ENCODE results near the gene YIPF7. TPM values are rescaled to one million over a fixed set of nuclear protein-coding genes. Genes with fewer than 3 reads are reported as not detected.

YIPF7 gene
- total RNA-seq, 4 donors from 2014 or later = not detected

DNA sequence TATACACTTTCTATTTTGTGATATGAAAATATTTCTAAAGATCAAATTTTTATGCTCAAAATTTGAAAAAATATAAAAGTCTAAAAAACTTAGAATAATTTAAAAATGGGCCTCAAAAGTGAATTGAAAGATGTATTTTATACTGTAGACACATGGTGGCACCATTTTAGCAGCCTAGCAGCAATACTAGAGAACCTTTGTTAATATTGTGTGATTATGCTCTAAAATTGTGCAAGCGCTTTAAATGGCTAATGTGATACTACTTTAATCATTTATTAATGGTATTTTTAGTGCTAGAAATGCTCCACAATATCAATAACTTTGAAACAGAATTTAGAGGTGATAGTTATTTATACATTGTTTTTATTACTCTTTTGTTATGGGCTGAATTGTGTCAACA, 23.0 kb upstream of the YIPF7 start:
- TF ChIP-seq, protein P1, sequence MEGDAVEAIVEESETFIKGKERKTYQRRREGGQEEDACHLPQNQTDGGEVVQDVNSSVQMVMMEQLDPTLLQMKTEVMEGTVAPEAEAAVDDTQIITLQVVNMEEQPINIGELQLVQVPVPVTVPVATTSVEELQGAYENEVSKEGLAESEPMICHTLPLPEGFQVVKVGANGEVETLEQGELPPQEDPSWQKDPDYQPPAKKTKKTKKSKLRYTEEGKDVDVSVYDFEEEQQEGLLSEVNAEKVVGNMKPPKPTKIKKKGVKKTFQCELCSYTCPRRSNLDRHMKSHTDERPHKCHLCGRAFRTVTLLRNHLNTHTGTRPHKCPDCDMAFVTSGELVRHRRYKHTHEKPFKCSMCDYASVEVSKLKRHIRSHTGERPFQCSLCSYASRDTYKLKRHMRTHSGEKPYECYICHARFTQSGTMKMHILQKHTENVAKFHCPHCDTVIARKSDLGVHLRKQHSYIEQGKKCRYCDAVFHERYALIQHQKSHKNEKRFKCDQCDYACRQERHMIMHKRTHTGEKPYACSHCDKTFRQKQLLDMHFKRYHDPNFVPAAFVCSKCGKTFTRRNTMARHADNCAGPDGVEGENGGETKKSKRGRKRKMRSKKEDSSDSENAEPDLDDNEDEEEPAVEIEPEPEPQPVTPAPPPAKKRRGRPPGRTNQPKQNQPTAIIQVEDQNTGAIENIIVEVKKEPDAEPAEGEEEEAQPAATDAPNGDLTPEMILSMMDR (IDR thresholded peaks at IDR 0.05; ENCODE audit: low read depth) = no peak

DNA sequence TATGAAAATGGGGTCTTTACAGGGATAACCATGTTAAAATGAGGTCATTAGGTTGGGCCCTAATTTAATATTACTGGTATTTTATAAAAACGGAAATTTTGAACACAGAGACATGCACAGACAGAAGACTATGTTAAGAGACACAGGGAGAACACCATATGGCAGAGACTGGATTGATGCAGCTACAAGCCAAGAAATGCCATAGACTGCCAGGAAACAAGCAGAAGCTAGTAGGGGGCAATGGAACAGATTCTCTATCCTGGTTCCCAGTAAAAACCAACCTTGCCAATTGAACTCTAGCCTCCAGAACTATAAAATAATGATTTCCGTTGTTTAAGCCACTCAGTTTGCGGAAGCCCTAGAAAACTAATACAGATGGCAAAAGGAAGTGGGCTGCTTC, 20.2 kb upstream of the YIPF7 start:
- TF ChIP-seq, protein P1 (IDR thresholded peaks at IDR 0.05; ENCODE audit: low read depth) = no peak

DNA sequence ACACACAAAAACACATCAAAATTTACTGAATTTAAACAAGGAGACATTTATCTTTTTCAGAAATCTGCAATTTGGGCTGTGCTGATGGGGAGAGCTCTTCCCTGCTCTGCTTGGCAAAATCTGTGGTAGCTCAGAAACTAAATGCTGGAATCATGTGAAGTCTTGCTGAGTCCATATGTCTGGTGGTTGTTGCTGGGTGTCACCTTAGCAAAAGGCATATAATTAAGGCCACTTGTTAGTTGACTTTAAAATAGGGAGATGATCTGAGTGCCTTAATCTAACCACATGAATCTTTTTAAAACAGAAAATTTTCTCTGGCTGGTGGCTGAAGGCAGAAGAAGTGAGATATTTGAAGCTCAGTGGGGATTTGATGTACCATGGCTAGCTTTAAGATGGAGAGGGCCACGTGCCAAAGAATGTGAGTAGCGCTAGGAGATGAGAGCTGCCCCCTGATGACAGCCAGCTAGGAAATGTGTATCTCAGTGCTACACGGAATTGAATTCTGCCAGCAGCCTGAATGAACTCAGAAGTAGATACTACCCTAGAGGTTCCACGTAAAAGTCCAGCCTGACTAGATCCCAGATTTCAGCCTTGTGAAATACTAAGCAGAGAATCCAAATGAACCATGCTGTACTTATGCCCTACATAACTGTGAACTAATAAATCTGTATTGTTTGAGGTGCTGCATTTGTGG, 19.2 kb upstream of the YIPF7 start:
- TF ChIP-seq, protein P1 (IDR thresholded peaks at IDR 0.05; ENCODE audit: low read depth) = no peak

DNA sequence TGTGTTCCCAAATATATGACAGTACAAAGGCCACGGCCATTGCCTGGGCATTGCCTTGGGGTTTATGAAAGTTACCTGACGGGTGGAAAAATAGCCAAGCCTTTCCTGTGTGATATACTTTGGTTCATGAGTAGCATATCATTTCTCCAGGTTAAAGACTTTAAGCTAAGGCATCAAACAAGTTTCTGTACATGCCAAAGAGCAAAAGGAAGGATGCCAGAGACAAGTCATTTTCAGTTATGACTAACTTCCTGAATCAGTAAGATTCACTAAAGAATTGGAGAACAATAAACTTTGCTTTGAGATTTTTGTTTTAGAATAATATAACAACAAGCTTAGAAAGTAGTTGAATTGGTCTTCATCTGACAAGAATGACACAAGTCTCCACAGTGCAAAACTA, 17.1 kb upstream of the YIPF7 start:
- TF ChIP-seq, protein P1 (IDR thresholded peaks at IDR 0.05; ENCODE audit: low read depth) = no peak

DNA sequence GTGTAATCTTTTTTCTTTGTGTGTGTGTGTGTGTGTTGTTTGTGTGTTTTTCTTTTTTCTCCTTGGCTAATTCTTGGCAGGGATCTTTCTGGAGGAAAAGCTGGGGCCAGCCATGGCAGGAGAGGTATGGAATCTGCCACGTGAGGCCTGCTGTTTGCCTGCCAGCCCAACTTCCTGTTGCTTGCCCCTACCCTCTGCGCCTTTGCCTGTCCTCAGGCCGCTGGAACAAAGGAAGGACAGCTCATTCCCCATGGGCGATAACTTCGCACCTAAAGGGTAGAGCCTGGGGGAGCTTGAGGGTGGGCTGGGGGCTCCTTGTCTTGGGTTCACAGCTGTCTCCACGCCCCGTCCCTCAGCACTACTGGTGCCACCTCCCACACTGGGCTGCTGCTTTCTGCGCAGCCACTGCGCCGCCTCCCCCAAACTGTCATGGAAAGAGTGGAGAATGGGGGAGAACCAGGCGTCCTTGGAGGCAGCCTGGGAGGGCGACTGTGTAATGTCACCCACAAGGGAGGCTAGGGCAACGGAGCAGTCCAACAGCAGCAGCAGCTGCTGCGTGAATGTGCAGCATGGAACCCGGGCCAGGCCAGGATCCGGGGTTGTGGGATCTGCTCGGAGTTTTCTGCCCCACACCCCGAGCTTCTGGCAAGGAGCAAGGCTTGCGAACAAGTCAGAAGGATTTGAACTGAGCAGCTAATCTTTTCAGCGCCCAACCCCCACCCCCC, 12.3 kb upstream of the YIPF7 start:
- TF ChIP-seq, protein P1 (IDR thresholded peaks at IDR 0.05; ENCODE audit: low read depth) = no peak

DNA sequence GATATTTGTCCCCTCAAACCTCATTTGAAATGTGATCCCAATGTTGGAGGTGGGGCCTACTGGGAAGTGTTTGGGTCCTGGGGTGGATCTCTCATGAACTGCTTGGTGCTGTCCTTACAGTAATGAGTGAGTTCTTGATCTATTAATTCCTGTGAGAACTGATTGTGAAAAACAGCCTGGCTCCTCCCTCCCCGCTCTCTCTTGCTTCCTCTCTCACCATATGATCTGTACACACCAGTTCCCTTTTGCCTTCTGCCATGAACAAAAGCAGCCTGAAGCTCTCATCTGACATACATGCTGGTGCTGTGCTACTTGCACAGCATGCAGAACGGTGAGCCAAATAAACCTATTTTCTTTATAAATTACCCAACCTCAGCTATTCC, 11.2 kb upstream of the YIPF7 start:
- TF ChIP-seq, protein P1 (IDR thresholded peaks at IDR 0.05; ENCODE audit: low read depth) = no peak

DNA sequence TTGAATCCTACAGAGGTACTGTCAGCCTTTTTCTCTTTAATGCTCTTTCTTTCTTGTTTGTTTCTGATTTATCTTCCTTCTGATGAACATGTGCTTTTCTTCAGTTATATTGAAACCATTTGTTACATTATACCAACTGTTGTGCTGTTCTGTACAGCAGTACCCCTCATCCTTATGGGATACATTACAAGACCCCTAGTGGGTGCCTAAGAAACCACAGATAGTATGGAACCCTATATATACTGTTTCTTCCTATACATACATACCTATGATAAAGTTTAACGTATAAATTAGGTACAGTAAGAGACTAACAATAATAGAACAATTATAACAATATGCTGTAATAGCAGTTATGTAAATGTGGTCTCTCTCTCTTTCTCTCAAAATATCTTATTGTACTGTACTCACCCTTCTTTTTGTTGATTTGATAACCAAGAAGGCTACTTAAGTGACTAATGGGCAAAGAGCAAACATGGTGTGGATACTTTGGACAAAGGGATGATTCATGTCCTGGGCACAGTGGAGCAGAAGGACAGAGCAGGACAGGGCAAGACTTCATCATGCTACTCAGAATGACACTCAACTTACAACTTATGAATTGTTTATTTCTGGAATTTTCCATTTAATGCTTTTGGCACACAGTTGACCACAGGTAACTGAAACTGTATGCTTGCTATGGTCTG, 10.7 kb upstream of the YIPF7 start:
- TF ChIP-seq, protein P1 (IDR thresholded peaks at IDR 0.05; ENCODE audit: low read depth) = no peak

Measured in subcutaneous adipose tissue (tissue), 4 donors.